SU-DHL-6 (cell line): ENCODE measurements around the gene OR2AJ1.

Experiments used
- H2AFZ ChIP-seq: fragments of 200-600 bp; sonication (generic); 2 replicates; pipeline ENCODE4 v1.6.1; 2014; ENCODE audit warnings: low read depth, mild to moderate bottlenecking, moderate library complexity, mixed read lengths, antibody characterized with exemption, low read length; ENCODE audit not compliant: severe bottlenecking
- H3F3A ChIP-seq: fragments of 200-600 bp; shearing (Covaris generic); 2 replicates; pipeline ENCODE4 v1.6.0; 2016; ENCODE audit warnings: antibody characterized with exemption, mild to moderate bottlenecking; ENCODE audit not compliant: insufficient read depth
- H3K27ac ChIP-seq: fragments of 200-600 bp; sonication (generic); 2 replicates; pipeline ENCODE4 v1.5.1; 2016; ENCODE audit warnings: low read depth, mild to moderate bottlenecking, low read length, moderate library complexity, mixed read lengths
- H3K27me3 ChIP-seq: fragments of 200-600 bp; sonication (generic), shearing (Covaris generic); 2 replicates; pipeline ENCODE4 v1.6.0; 2014; ENCODE audit warnings: mild to moderate bottlenecking, low read length
- H3K36me3 ChIP-seq: fragments of 200-600 bp; sonication (generic); 2 replicates; pipeline ENCODE4 v1.6.1; 2014; ENCODE audit warnings: mild to moderate bottlenecking, low read length, mixed read lengths
- H3K4me2 ChIP-seq: fragments of 300-600, 200-600 bp; shearing (Covaris generic), sonication (generic); 2 replicates; pipeline ENCODE4 v1.6.0; 2014; ENCODE audit warnings: low read length, low read depth, mild to moderate bottlenecking; ENCODE audit not compliant: poor library complexity, severe bottlenecking
- H3K4me3 ChIP-seq: fragments of 200-600 bp; sonication (generic); 2 replicates; pipeline ENCODE4 v1.5.1; 2014; ENCODE audit warnings: antibody characterized with exemption, low read length, mild to moderate bottlenecking, mixed read lengths; ENCODE audit not compliant: insufficient read depth, poor library complexity, severe bottlenecking
- H3K79me2 ChIP-seq: fragments of 200-600 bp; sonication (generic); 2 replicates; pipeline ENCODE4 v1.6.1; 2014; ENCODE audit warnings: mild to moderate bottlenecking, low read length, moderate library complexity; ENCODE audit not compliant: insufficient read depth
- H3K9ac ChIP-seq: fragments of 200-600 bp; sonication (generic); 2 replicates; pipeline ENCODE4 v1.7.0; 2014; ENCODE audit warnings: mild to moderate bottlenecking, low read length
- H3K9me2 ChIP-seq: fragments of 200-600 bp; sonication (generic); replicated peaks from 2 replicates; pipeline ENCODE4 v1.6.1; 2014; ENCODE audit warnings: low read length; ENCODE audit not compliant: insufficient read depth
- H3K9me3 ChIP-seq: fragments of 200-600 bp; sonication (generic); 2 replicates; pipeline ENCODE4 v1.6.1; 2014; ENCODE audit warnings: low read length, mixed read lengths; ENCODE audit not compliant: insufficient read depth
- H4K20me1 ChIP-seq: fragments of 200-600 bp; sonication (generic); 2 replicates; pipeline ENCODE4 v1.6.1; 2014; ENCODE audit warnings: low read depth, mild to moderate bottlenecking, antibody characterized with exemption, low read length, moderate library complexity, mixed read lengths
- CTCF ChIP-seq: fragments of 200-600 bp; sonication (generic); IDR thresholded peaks from one replicate; pipeline ENCODE4 v1.5.1; 2017; ENCODE audit warnings: antibody characterized with exemption, mild to moderate bottlenecking, low read length, moderate library complexity; ENCODE audit not compliant: insufficient read depth, poor library complexity, severe bottlenecking
- EZH2phosphoT487 ChIP-seq: fragments of 200-600 bp; sonication (generic), shearing (Covaris generic); conservative IDR thresholded peaks from 2 replicates; pipeline ENCODE4 v1.6.1; 2018; ENCODE audit warnings: mild to moderate bottlenecking, antibody characterized with exemption, low read length, moderate library complexity, mixed read lengths

Gene OR2AJ1

DNA sequence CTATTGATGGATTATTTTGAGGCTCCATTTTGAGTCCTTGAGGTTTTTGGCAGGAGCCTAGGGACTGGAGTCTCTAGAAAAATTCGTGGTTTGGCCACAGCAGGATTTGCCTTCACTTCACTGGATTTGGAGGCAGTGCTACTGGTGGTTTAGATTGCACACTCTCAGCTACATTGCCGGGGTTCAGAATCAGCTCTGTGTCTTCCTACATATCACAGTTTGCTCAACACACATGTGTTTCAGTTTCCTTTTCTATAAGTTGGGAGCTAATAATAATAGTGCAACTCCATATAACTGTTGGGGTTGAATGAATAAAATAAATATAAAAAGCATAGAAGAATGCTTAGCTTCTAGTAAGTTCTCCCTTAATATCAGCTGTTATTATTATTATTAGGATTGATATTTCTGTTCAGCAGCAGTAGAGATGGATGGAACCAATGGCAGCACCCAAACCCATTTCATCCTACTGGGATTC is 29.5 kb upstream of the OR2AJ1 start, which contains the start of gene OR2W3:
Gene OR2W3, plus strand, starts transcription at position 425 of the 475 bp plus-strand sequence. Its CDS starts 0 bp downstream, at position 425.
- Histone ChIP-seq H3K9ac (no peak within 1 kb of the TSS), H3K79me2 (no peaks in the 10 kb centered on the region), H3K9me3 (no peaks in the 10 kb centered on the region), H3F3A (no peaks in the 10 kb centered on the region), H4K20me1 (no peaks in the 10 kb centered on the region), H3K36me3 (no peaks in the 10 kb centered on the region), H3K27me3 (no peaks in the 10 kb centered on the region), H3K4me3 (no peak within 1 kb of the TSS), H3K9me2 (no peaks in the 10 kb centered on the region), H3K4me2 (no peak within 1 kb of the TSS), H2AFZ (no peak within 1 kb of the TSS), H3K27ac (no peak within 1 kb of the TSS)
- no peak for TF ChIP-seq EZH2phosphoT487
- TF ChIP-seq CTCF: no peak

- H3K36me3 ChIP-seq: no peaks in the 10 kb centered on the region
- H3K79me2 ChIP-seq: no peaks in the 10 kb centered on the region
- no peak overlapping the region for H3K27ac ChIP-seq
- no peaks in the 10 kb centered on the region for H3K9me2 ChIP-seq
- H3K27me3 ChIP-seq: no peaks in the 10 kb centered on the region
- no peaks in the 10 kb centered on the region for H3K9me3 ChIP-seq
- H2AFZ ChIP-seq: no peak overlapping the region
- no peak overlapping the region for H3K9ac ChIP-seq
- no peaks in the 10 kb centered on the region for H3F3A ChIP-seq
- TF ChIP-seq CTCF: no peak
- no peak for TF ChIP-seq EZH2phosphoT487
- H3K4me3 ChIP-seq: no peak overlapping the region
- H4K20me1 ChIP-seq: no peaks in the 10 kb centered on the region
- H3K4me2 ChIP-seq: no peak overlapping the region
Measured at GRCh38 chr1:247895976-247896375, 28.7 kb upstream of the OR2AJ1 start.

DNA sequence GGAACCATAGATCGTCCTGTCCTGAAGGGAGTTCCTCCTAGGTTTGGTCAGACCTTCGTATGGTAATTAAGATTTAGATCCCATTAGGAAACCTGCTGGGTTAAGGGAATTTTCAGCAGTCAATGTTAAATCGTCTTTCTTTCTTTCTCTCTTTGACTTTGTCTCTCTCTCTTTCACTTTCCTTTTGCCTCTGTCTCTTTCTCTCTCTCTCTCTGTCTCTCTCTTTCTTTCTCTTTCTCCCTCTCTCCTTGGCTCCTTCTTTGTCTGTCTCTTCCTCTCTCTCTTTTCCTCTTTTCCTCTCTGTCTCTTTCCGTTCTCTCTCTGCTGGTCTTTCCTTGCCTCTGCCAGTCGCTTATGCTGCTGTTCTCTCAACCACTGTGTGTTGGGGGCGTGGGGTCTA is 20.6 kb upstream of the OR2AJ1 start:
- no peak overlapping the region for H3K4me2 ChIP-seq
- H4K20me1 ChIP-seq: no peaks in the 10 kb centered on the region
- no peak overlapping the region for H3K9ac ChIP-seq
- no peaks in the 10 kb centered on the region for H3K9me3 ChIP-seq
- no peaks in the 10 kb centered on the region for H3F3A ChIP-seq
- no peaks in the 10 kb centered on the region for H3K79me2 ChIP-seq
- no peak overlapping the region for H3K4me3 ChIP-seq
- no peaks in the 10 kb centered on the region for H3K36me3 ChIP-seq
- H3K9me2 ChIP-seq: no peaks in the 10 kb centered on the region
- no peaks in the 10 kb centered on the region for H3K27me3 ChIP-seq
- H2AFZ ChIP-seq: no peak overlapping the region
- no peak overlapping the region for H3K27ac ChIP-seq
- TF ChIP-seq CTCF (no peak), EZH2phosphoT487 (no peak)

GRCh38 chr1:247905181-247905580 is 19.5 kb upstream of the OR2AJ1 start:
- H3F3A ChIP-seq: no peaks in the 10 kb centered on the region

More at GRCh38 chr1:247905181-247905580, 19.5 kb upstream of the OR2AJ1 start:
- Histone ChIP-seq H2AFZ (no peak overlapping the region), H3K27ac (no peak overlapping the region), H4K20me1 (no peaks in the 10 kb centered on the region), H3K36me3 (no peaks in the 10 kb centered on the region), H3K4me2 (no peak overlapping the region), H3K79me2 (no peaks in the 10 kb centered on the region), H3K9ac (no peak overlapping the region), H3K9me3 (no peaks in the 10 kb centered on the region), H3K27me3 (no peaks in the 10 kb centered on the region), H3K9me2 (no peaks in the 10 kb centered on the region), H3K4me3 (no peak overlapping the region)
- no peak for TF ChIP-seq EZH2phosphoT487
- TF ChIP-seq CTCF: no peak
